ENCODE data around the gene ENKUR. TPM values are rescaled to one million over a fixed set of nuclear protein-coding genes. Genes with fewer than 3 reads are reported as not detected.

Gene ENKUR
- total and polyA plus RNA-seq, 10 donors: 0.03 to 1.1 (median 0.32) TPM; not detected in 3

GRCh38 chr10:25061711-25062449 lies 45.9 kb upstream of the ENKUR start:
- DNase-seq: no peak
- 71 to 80% (median 74%) methylated on average over 11 of the region's 11 CpGs for WGBS, 5 donors
- Histone ChIP-seq H3K27ac (peak overlapping the region in 1 of 8 donors; percentile 5), H3K27me3 (replicated peaks in 1 of 7) (no peaks in the 10 kb centered on the region), H3K9me3 (no peaks in the 10 kb centered on the region), H3K36me3 (no peaks in the 10 kb centered on the region), H3K4me1 (peaks cover 0 to 8% (median 0%) of the 10 kb centered on the region in 6 donors), H3K4me3 (no peak overlapping the region)
- intact Hi-C loops (cut with DNase I; ENCODE audit: low total_unique reads): no loop called here
- TF ChIP-seq CTCF (IDR thresholded peaks at IDR 0.05 in 8 of 11, conservative IDR thresholded peaks at IDR 0.05 in 3 of 11) (no peak), POLR2AphosphoS5 (IDR thresholded peaks at IDR 0.05) (no peak), POLR2A (IDR thresholded peaks at IDR 0.05) (no peak)

GRCh38 chr10:25061125-25061524 lies 45.2 kb upstream of the ENKUR start:
- WGBS, 5 donors: 91 to 95% (median 93%) methylated on average over 7 of the region's 7 CpGs
- no peak for DNase-seq
- no peak overlapping the region for H3K27ac ChIP-seq
- no peaks in the 10 kb centered on the region for H3K9me3 ChIP-seq
- TF ChIP-seq CTCF (IDR thresholded peaks at IDR 0.05 in 8 of 11, conservative IDR thresholded peaks at IDR 0.05 in 3 of 11): no peak
- TF ChIP-seq POLR2AphosphoS5 (IDR thresholded peaks at IDR 0.05): no peak
- TF ChIP-seq POLR2A (IDR thresholded peaks at IDR 0.05): no peak
- H3K4me1 ChIP-seq: peaks cover 0 to 8% (median 0%) of the 10 kb centered on the region in 6 donors
- H3K4me3 ChIP-seq: no peak overlapping the region
- H3K36me3 ChIP-seq: no peaks in the 10 kb centered on the region
- H3K27me3 ChIP-seq (replicated peaks in 1 of 7): no peaks in the 10 kb centered on the region
- intact Hi-C loops (cut with DNase I; ENCODE audit: low total_unique reads): no loop called here

- no peak for DNase-seq
- Histone ChIP-seq H3K27ac (no peak overlapping the region), H3K9me3 (no peaks in the 10 kb centered on the region), H3K4me1 (peaks cover 0 to 8% (median 0%) of the 10 kb centered on the region in 6 donors), H3K36me3 (no peaks in the 10 kb centered on the region), H3K27me3 (replicated peaks in 1 of 7) (no peaks in the 10 kb centered on the region), H3K4me3 (no peak overlapping the region)
- TF ChIP-seq POLR2A (IDR thresholded peaks at IDR 0.05): no peak
- no peak for TF ChIP-seq CTCF (IDR thresholded peaks at IDR 0.05 in 8 of 11, conservative IDR thresholded peaks at IDR 0.05 in 3 of 11)
- no peak for TF ChIP-seq POLR2AphosphoS5 (IDR thresholded peaks at IDR 0.05)
- 52 to 88% (median 66%) methylated on average over 7 of the region's 7 CpGs for WGBS, 5 donors
- intact Hi-C loops (cut with DNase I; ENCODE audit: low total_unique reads): no loop called here
Measured at GRCh38 chr10:25059990-25060389, 44.0 kb upstream of the ENKUR start.

GRCh38 chr10:25057886-25058285 lies 41.9 kb upstream of the ENKUR start:
- WGBS, 5 donors: 37 to 75% (median 57%) methylated on average over 4 of the region's 4 CpGs
- no peak for TF ChIP-seq CTCF (IDR thresholded peaks at IDR 0.05 in 8 of 11, conservative IDR thresholded peaks at IDR 0.05 in 3 of 11)
- TF ChIP-seq POLR2A (IDR thresholded peaks at IDR 0.05): no peak
- no peak for TF ChIP-seq POLR2AphosphoS5 (IDR thresholded peaks at IDR 0.05)
- intact Hi-C loops (cut with DNase I; ENCODE audit: low total_unique reads): no loop called here
- Histone ChIP-seq H3K9me3 (no peaks in the 10 kb centered on the region), H3K4me1 (peaks cover 0 to 7% (median 0%) of the 10 kb centered on the region in 6 donors), H3K27me3 (replicated peaks in 1 of 7) (no peaks in the 10 kb centered on the region), H3K36me3 (no peaks in the 10 kb centered on the region), H3K27ac (no peak overlapping the region), H3K4me3 (no peak overlapping the region)
- no peak for DNase-seq
